ENCODE results near the gene ASB18.

Gene ASB18

GRCh38 chr2:236177604-236177966 is 86.6 kb downstream of the ASB18 start:
- no peaks in the 10 kb centered on the region for H3K9me3 Mint-ChIP-seq
- peak; percentile 72 for DNase-seq
- H3K4me3 Mint-ChIP-seq: peak overlapping the region; percentile 54

GRCh38 chr2:236176951-236177350 is 87.3 kb downstream of the ASB18 start:
- peaks cover 56% of the 10 kb centered on the region for H3K4me1 Mint-ChIP-seq
- DNase-seq: no peak
- H3K4me3 Mint-ChIP-seq: no peak overlapping the region
- TF ChIP-seq CTCF (IDR thresholded peaks at IDR 0.05): no peak
- H3K27me3 Mint-ChIP-seq (ENCODE audit: low read depth, poor library complexity): peaks cover 56% of the 10 kb centered on the region
- no peak overlapping the region for H3K27ac Mint-ChIP-seq
- no peaks in the 10 kb centered on the region for H3K36me3 Mint-ChIP-seq (ENCODE audit: low read depth)
- H3K9me3 Mint-ChIP-seq: no peaks in the 10 kb centered on the region

More at GRCh38 chr2:236177604-236177966, 86.6 kb downstream of the ASB18 start:
- no peaks in the 10 kb centered on the region for H3K36me3 Mint-ChIP-seq (ENCODE audit: low read depth)
- peaks cover 50% of the 10 kb centered on the region for H3K27me3 Mint-ChIP-seq (ENCODE audit: low read depth, poor library complexity)
- H3K27ac Mint-ChIP-seq: no peak overlapping the region
- TF ChIP-seq CTCF (IDR thresholded peaks at IDR 0.05): no peak
- H3K4me1 Mint-ChIP-seq: peaks cover 49% of the 10 kb centered on the region

GRCh38 chr2:236176417-236176816 is 87.8 kb downstream of the ASB18 start:
- peak overlapping the region; percentile 30 for H3K4me3 Mint-ChIP-seq

GRCh38 chr2:236175548-236176150 is 88.6 kb downstream of the ASB18 start:
- Mint-ChIP-seq H3K27ac (no peak overlapping the region), H3K9me3 (no peaks in the 10 kb centered on the region), H3K4me3 (no peak overlapping the region), H3K36me3 (ENCODE audit: low read depth) (no peaks in the 10 kb centered on the region), H3K4me1 (peaks cover 63% of the 10 kb centered on the region), H3K27me3 (ENCODE audit: low read depth, poor library complexity) (peaks cover 69% of the 10 kb centered on the region)
- TF ChIP-seq CTCF (IDR thresholded peaks at IDR 0.05): no peak
- DNase-seq: no peak

More at GRCh38 chr2:236176417-236176816, 87.8 kb downstream of the ASB18 start:
- Mint-ChIP-seq H3K27me3 (ENCODE audit: low read depth, poor library complexity) (peaks cover 61% of the 10 kb centered on the region), H3K36me3 (ENCODE audit: low read depth) (no peaks in the 10 kb centered on the region), H3K27ac (no peak overlapping the region), H3K4me1 (peaks cover 60% of the 10 kb centered on the region), H3K9me3 (no peaks in the 10 kb centered on the region)
- TF ChIP-seq CTCF (IDR thresholded peaks at IDR 0.05): peak; percentile 72
- no peak for DNase-seq

GRCh38 chr2:236173729-236174607 is 90.2 kb downstream of the ASB18 start:
- peak overlapping the region; percentile 22 for H3K4me3 Mint-ChIP-seq
- peaks cover 64% of the 10 kb centered on the region for H3K4me1 Mint-ChIP-seq
- no peak overlapping the region for H3K27ac Mint-ChIP-seq

More at GRCh38 chr2:236173729-236174607, 90.2 kb downstream of the ASB18 start:
- peaks cover 71% of the 10 kb centered on the region for H3K27me3 Mint-ChIP-seq (ENCODE audit: low read depth, poor library complexity)
- DNase-seq: no peak
- H3K9me3 Mint-ChIP-seq: no peaks in the 10 kb centered on the region
- H3K36me3 Mint-ChIP-seq (ENCODE audit: low read depth): no peaks in the 10 kb centered on the region
- no peak for TF ChIP-seq CTCF (IDR thresholded peaks at IDR 0.05)
